Activated CD8-positive, alpha-beta memory T cell treated with anti-CD3 and anti-CD28 coated beads, Interleukin-2, amount 50 U/mL, for 24 hours (primary cell): ENCODE data around the gene MAS1L.

ENCODE experiments used
- DNase-seq: peaks from one replicate; pipeline ENCODE4 v3.0.0-alpha.2; 2020; ENCODE audit errors: extremely low read depth

Gene MAS1L

GRCh38 chr6:29510202-29510601 is 22.4 kb upstream of the MAS1L start:
- no peak for DNase-seq

GRCh38 chr6:29509711-29510110 is 22.0 kb upstream of the MAS1L start:
- DNase-seq, result no peak

- no peak for DNase-seq
Measured at GRCh38 chr6:29509239-29509638, 21.5 kb upstream of the MAS1L start.

DNA sequence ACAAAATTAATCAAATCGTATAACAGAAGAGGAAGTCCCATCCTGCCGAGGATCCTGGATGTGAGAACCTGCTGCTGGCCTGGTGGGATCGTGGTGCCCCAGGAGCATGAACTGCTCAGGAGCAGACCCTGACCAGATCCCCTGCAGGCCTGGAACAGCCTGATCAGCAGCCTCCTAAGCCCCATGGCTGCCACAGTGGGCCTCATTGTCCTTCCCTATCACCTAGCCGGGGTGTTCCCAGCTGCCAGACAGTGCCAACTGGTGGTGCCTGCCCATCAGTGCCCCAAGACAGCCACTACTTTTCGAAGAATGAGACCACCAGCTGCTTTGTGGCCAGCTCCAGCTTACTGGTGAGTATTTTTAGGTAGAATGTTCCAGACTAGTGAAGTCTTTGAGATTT is 19.6 kb upstream of the MAS1L start:
- DNase-seq, result no peak

GRCh38 chr6:29506446-29507067 is 18.8 kb upstream of the MAS1L start:
- no peak for DNase-seq

- DNase-seq, result no peak
Measured at GRCh38 chr6:29505808-29506207, 18.1 kb upstream of the MAS1L start.

- DNase-seq, result no peak
Measured at GRCh38 chr6:29504961-29505360, 17.2 kb upstream of the MAS1L start.

DNA sequence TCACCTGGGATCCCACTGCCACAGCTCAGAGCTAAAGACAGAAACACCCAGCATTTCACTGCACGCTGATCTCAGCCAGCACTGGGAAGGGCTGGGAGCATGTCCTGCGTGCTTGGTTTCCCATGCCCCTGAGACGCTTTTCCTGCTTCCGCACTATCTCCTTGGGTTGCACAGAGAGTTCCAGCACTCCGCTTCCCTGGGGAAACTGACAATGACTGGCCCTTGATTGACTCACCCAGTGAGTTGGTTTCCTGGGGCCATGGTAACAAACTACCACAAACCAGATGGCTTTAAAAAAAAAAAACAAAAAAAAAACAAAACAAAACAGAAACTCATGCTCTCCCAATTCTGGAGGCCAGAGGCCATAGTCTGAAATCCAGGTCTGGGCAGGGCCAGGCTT is 14.8 kb upstream of the MAS1L start:
- no peak for DNase-seq

DNA sequence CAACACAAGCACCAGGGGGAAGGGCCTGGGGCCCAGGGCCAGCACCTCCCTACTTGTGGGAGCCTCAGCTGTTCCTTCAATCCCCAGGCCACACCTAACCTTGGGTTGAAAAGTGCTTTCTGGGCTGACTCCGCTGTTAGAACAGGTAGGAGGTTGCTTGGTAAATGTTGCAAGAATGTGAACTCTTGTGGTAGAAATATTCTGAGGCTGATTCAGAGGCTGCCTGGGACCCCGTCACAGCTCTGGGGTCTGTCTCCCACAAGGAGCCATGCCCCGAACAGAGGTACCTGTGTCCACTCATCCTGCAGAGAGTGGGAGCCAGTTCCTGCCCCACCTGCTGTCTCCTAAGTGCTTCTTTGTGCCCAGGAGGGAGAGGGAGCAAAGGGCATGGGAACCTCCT is 14.4 kb upstream of the MAS1L start:
- DNase-seq, result no peak

DNA sequence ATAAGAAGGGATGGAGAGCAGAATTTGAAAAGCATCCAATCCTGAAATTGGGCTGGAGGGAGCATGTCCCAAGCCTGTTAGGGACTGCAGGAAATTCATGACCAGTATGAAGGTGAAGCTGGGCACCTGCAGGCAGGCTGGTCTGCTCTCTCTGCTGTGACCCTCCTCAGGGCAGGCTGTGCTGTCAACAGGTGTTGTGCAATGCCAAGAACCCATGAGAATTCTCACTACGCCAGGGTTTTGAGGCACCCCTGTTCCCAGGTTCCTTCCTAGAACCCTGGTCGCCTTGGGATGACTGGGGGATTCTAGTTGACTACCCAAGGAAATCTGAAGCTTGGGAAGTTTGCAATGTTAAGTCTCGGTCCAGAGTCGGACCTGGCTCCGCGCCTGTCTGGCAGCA is 13.3 kb upstream of the MAS1L start:
- no peak for DNase-seq

DNA sequence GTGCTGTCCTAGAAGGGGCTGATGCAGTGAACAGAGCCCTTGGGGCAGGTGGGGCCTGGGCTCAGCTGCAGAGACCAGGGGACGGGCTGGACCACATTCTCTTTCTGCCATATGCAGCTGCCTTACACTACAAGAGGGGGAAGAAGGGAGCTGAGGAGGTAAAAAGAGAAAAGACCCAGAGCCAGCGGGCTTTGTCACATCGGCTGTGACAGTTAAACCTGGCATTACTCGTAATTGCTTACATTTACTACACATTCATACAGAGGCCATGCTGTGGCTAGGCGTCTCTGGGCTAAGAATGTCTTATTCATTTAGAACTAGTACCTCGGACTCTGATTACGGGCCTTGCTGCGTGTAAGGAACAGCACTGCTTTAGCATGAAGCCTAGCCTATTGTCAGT is 12.8 kb upstream of the MAS1L start:
- no peak for DNase-seq

DNA sequence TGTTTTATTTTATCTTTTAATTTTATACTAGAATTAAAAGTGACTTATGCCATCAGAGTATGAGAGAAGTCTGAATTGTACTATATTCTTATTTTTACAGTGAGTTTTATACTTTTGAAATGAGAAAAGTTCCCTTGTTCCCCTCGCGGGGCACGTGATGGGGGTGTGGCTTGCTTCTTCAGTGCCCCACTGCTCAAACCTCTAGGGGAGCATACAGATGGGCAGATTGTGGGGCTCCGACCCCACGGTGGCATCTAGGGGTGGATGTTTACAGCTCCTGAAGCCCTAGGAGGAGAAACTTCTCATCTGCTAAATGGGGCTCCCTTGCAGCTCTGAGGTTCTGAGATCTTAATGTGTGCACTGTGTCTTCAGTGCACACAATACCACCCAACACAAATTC is 11.9 kb upstream of the MAS1L start:
- DNase-seq, result no peak

DNA sequence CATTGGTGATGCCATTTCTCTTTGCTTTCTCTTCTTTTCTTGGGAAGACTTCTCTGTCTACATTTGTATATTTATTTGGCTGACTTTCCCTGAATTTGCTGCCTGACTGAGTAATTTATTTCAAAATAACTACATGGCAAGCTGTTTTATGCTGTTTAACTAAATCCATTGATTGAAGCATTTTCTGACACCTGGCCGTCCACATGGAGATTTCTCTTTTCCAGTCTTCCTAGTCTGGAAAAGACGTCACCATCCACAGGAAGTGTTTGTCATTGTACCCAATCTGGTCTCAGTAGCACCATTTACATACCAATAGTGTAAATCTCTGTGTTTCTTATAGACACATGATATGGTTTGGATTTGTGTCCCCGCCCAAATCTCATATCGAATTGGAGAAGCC is 9.2 kb upstream of the MAS1L start:
- no peak for DNase-seq

DNA sequence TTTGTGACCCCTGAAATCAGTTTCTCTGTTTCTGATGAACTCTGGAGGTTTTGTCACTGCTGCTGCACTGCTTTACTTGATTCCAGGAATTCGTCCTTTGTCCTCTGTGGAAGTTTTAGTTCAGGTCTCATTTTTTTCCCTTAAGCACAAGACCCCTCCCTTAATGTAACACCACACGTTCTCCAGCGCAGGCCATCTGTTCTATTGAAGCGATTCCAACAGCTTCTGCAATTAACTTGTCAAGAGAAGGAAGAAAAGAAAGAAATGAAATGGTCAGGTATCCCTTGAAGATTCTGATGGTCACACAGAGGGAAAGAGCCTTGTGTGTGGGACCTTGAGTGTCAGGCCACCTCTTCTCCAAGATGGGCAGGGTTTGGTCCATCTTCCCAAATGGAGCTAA is 7.8 kb upstream of the MAS1L start:
- DNase-seq, result no peak

- DNase-seq, result no peak
Measured at GRCh38 chr6:29494131-29494530, 6.4 kb upstream of the MAS1L start.

DNA sequence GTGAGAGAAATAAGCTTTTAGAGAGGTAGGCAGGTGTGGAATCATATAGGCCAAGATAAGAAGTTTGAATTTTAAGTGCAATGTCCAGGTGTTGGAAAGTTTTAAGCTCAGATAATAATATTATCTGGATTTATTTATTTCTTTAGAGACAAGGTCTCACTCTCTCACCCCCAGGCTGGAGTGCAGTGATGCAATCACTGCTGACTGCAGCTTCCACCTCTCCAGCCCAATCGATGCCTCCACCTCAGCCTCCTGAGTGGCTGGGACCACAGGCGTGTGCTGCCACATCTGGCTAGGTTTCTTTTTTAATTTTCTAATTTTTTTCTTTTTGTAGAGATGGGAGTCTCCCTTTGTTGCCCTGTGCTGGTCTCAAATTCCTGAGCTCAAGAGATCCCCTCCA is 5.5 kb upstream of the MAS1L start:
- no peak for DNase-seq

- DNase-seq, result no peak
Measured at GRCh38 chr6:29491574-29491973, 3.8 kb upstream of the MAS1L start.

DNA sequence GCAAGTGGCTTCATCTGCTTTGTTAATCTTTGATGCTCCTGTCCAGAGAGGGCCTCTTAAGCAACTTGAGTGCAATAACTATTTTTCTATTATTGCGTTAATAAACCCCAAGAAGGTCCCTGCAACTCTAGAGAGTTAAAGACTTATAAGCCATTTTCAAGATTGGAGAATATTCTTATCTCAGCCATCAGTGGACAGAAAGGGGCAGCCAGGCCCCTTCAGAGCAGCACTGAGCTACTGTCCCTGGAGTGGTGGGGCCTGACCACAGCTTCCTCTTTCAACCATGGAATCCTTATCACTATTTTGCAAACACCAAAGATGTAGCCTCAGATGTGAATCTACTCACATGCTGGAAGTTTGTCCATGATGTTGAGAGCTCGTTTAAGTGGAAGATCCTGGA is 2.8 kb upstream of the MAS1L start:
- no peak for DNase-seq

GRCh38 chr6:29490055-29490454 is 2.3 kb upstream of the MAS1L start:
- DNase-seq, result no peak

DNA sequence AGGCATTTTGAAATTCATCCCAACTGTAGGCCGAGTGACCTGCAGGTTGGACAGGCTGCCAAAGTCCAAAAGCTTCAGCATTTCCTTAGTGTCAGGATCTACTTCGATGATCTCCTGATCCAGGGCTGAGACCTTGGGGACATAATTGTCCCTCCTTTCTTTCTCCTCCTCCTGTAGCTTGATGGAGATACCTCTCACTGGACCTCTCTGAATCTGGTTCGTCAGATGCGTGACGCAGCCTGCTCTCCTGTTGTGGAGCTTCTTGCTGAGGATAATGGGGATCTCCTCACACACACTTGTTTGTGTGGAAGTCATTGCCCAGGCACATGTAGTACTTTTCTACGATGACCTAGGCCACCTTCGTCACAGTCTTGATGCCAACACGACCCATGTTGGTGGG is 1.5 kb upstream of the MAS1L start:
- DNase-seq, result no peak

GRCh38 chr6:29488874-29489273 is 1.1 kb upstream of the MAS1L start:
- DNase-seq, result no peak

DNA sequence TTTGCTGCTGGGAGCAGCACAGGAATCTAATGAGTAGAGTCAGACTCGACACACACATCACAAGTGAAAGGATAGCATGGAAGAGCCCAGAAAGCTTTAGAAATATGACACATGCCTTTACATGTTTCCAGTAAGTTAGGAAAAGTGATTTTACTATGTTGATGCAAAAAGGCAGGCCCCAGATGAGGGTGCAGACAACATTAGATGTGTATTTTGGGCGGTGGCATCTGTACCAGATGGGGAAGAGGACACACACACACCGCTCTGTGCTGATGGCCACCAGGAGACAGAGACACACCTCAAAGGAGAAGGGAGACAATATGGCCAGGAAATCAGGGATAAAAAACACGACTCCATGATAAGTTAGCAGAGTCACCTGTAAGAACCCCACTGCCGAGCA is 625 bp downstream of the MAS1L start:
- DNase-seq, result no peak

DNA sequence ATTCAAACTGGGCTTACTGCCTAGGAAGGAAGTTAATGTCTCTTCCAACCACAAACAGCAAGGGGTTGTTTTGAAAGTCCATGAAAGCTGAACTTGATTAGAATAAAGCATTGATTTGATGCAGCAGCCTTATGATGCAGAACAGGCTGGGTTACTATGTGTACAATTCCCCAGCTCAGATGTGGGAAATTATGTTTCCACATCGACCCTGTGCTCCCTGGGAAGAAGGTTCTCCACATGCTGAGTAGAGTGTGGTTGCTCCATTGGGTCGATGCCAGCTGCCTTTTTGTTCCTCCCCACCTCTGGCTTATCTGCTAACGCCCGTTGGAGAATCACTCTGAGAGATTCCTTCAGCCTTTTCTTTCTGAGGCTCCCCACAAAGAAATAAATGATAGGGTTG is 1.2 kb downstream of the MAS1L start:
- DNase-seq, result no peak

- DNase-seq, result no peak
Measured at GRCh38 chr6:29483735-29484134, 4.0 kb downstream of the MAS1L start.

DNA sequence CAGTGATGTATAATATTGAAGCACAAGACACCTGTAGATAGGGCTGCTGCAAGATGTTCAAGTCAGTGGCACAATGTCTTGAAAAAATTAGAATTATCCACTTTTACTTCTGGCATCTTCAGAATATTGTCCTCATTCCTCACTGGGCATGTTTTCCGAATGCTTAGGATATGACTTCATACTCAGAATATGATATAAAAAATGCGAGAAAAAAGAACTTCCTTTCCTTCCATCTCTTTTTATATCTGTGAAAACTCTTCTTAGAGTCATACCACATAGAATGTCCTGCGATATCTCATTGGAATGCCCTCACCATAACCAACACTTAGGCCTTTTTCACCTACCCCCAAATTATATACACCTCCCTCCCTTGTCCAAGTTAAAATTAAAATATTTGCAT is 4.6 kb downstream of the MAS1L start:
- no peak for DNase-seq
